ENCODE results near the gene KCNK2. TPM values are rescaled to one million over a fixed set of nuclear protein-coding genes. Genes with fewer than 3 reads are reported as not detected.

The KCNK2 gene
- total RNA-seq, 2 experiments from 2014 or later: not detected

DNA sequence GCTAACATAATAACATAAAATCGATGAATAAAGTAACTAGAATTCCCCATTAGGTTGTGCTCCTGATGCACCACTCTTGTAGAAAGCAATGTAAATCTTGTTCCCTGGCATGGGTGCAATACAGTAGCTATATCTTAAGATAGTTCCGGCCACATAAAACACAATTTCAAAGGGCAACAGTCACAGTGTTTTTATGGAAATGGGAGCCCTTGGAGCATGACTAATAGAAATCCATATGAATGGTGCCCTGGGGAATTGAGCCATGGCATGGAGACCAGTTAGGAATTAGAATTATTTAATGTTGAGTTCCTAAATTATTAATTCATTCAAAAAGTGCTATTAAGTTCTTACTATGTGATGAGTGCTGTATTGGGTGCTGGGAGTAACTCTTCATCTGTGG lies 118.7 kb downstream of the KCNK2 start:
- POLR2A ChIA-PET: no interaction called here
- CTCF ChIA-PET: no interaction called here
- Mint-ChIP-seq H3K4me1 (no peaks in the 10 kb centered on the region), H3K4me3 (no peak overlapping the region), H3K36me3 (ENCODE audit: low read depth) (no peaks in the 10 kb centered on the region), H3K9me3 (no peaks in the 10 kb centered on the region), H3K27ac (no peak overlapping the region), H3K27me3 (no peaks in the 10 kb centered on the region)
- DNase-seq: no peak

DNA sequence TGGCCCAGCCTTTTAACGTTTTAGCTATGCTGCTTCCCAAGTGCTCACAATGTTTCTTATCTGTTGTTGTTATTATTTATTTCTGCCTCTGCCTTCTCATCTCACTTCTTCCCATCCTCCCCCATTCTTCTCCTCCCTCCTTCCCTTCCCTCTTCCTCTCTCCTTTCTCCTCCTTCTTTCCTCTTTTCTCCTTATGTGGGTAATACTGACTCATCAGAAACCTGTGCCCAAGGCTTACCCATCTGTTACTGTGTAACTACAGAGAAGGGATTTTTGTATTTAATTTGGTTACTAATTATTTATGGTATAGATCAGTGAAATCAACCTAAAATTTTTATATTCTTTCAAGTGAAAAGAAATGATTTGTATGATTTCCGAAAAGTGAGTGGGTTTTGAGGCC lies 120.3 kb downstream of the KCNK2 start:
- no peaks in the 10 kb centered on the region for H3K9me3 Mint-ChIP-seq
- H3K27me3 Mint-ChIP-seq: no peaks in the 10 kb centered on the region
- H3K4me1 Mint-ChIP-seq: no peaks in the 10 kb centered on the region
- H3K36me3 Mint-ChIP-seq (ENCODE audit: low read depth): no peaks in the 10 kb centered on the region
- ChIA-PET POLR2A (no interaction called here), CTCF (no interaction called here)
- H3K4me3 Mint-ChIP-seq: no peak overlapping the region
- no peak for DNase-seq
- no peak overlapping the region for H3K27ac Mint-ChIP-seq

DNA sequence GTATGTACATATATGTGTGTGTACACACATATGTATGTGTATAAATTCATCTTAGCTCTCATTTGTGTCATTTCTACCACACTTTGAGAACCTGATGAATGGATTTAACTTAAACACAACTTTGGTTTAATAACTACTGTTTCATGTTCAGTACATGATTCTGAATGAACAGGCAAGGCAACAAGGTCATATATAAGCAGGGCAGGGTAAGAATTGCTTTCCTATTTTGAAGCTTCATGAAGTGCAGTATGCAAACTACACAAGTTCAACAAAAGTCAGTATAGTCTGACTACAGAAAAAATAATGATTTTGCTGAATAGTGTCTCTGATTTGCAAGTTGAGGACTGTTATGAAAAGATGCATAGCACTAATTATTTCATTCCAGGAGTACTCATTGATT lies 127.6 kb downstream of the KCNK2 start:
- no peaks in the 10 kb centered on the region for H3K27me3 Mint-ChIP-seq
- no peaks in the 10 kb centered on the region for H3K36me3 Mint-ChIP-seq (ENCODE audit: low read depth)
- CTCF ChIA-PET: no interaction called here

DNA sequence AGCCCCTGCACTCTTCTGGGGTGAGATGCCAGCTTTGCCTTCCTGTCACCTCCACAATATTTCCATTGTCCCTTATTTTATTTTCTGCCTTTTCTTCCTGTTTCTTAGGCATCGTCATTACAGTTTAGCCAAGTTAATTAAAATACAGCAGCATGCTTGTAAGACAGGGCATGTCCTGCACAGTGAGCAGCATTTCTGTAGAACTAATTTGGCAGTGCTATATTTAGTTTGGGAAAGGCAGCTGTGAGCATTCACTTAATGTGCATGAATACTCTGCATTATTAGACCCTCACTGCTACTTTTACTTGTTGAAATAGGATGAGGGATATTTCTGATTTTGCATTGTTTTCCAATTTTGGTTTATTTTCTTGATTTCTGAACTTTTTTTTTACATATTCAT lies 133.3 kb downstream of the KCNK2 start:
- Mint-ChIP-seq H3K9me3 (no peaks in the 10 kb centered on the region), H3K27me3 (no peaks in the 10 kb centered on the region), H3K36me3 (ENCODE audit: low read depth) (no peaks in the 10 kb centered on the region), H3K4me1 (no peaks in the 10 kb centered on the region), H3K27ac (no peak overlapping the region), H3K4me3 (no peak overlapping the region)
- POLR2A ChIA-PET: no interaction called here
- CTCF ChIA-PET: no interaction called here
- no peak for DNase-seq

More for the DNA sequence above, 127.6 kb downstream of the KCNK2 start:
- no peak for DNase-seq
- Mint-ChIP-seq H3K27ac (no peak overlapping the region), H3K9me3 (no peaks in the 10 kb centered on the region), H3K4me1 (no peaks in the 10 kb centered on the region), H3K4me3 (no peak overlapping the region)
- POLR2A ChIA-PET: no interaction called here

DNA sequence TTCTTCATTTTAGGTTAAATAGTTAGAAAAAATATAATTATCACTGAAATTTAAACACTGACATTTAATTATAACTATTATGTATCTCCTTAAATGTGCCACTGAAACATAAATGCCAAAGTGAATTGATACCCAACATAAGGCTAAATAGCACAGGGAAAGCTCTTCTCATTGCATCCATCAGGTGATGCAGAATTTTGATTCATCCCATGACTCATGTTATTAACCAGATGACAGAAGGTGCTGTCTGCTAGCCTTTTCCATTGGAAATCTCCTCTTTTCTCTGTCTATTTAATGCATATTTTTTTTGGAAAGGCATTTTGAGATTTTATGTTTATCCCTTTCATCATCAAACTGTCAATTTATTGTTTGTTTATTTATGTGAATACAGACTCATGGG lies 136.8 kb downstream of the KCNK2 start:
- H3K36me3 Mint-ChIP-seq (ENCODE audit: low read depth): no peaks in the 10 kb centered on the region
- H3K27me3 Mint-ChIP-seq: no peaks in the 10 kb centered on the region
- DNase-seq: no peak
- no peak overlapping the region for H3K4me3 Mint-ChIP-seq
- H3K27ac Mint-ChIP-seq: no peak overlapping the region
- POLR2A ChIA-PET: no interaction called here
- no peaks in the 10 kb centered on the region for H3K9me3 Mint-ChIP-seq
- no peaks in the 10 kb centered on the region for H3K4me1 Mint-ChIP-seq
- CTCF ChIA-PET: no interaction called here

DNA sequence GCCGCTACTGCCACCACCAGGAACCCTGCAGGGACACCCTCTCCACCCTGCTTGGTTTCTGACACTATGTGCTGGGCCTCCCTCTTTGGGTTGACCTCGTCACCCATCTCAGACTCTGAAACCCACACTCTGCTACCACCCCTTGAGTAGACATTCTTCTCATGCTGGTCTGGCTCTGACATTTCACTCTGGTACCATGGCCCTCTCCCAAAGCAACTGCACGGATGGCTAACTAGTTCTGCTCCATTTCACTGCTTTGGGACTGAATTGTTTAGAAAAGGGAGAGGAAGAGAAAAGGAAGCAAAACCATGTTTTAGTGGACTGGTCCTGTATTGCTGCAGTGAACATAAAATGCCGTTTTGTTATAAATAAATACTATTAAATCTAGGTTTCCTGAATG lies 137.8 kb downstream of the KCNK2 start:
- POLR2A ChIA-PET: no interaction called here
- CTCF ChIA-PET: no interaction called here
- no peaks in the 10 kb centered on the region for H3K4me1 Mint-ChIP-seq
- no peak overlapping the region for H3K4me3 Mint-ChIP-seq
- DNase-seq: no peak
- H3K36me3 Mint-ChIP-seq (ENCODE audit: low read depth): no peaks in the 10 kb centered on the region
- H3K27me3 Mint-ChIP-seq: no peaks in the 10 kb centered on the region
- no peaks in the 10 kb centered on the region for H3K9me3 Mint-ChIP-seq
- no peak overlapping the region for H3K27ac Mint-ChIP-seq

DNA sequence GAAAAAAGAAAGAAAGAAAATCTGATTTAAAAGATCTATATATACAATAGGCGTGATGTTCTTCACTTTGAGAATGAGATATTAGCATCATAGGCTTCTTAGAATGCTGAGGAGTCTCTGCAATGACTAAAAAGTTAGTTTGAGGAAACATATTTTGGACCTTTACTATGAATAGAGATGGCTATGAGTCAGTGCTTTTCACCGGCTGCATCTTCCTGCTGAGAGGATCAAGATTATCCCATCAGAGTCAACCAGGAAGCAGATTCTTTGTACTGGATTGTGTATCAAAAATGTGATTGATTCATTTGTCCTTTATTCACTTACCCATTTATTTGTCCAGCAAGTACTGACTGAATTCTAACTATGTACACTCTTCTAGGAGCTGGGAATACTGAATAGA lies 144.2 kb downstream of the KCNK2 start:
- H3K4me1 Mint-ChIP-seq: no peaks in the 10 kb centered on the region
- H3K27me3 Mint-ChIP-seq: no peaks in the 10 kb centered on the region
- no peaks in the 10 kb centered on the region for H3K9me3 Mint-ChIP-seq
- no peaks in the 10 kb centered on the region for H3K36me3 Mint-ChIP-seq (ENCODE audit: low read depth)
- no peak for DNase-seq
- H3K4me3 Mint-ChIP-seq: no peak overlapping the region
- ChIA-PET CTCF (no interaction called here), POLR2A (no interaction called here)
- no peak overlapping the region for H3K27ac Mint-ChIP-seq

DNA sequence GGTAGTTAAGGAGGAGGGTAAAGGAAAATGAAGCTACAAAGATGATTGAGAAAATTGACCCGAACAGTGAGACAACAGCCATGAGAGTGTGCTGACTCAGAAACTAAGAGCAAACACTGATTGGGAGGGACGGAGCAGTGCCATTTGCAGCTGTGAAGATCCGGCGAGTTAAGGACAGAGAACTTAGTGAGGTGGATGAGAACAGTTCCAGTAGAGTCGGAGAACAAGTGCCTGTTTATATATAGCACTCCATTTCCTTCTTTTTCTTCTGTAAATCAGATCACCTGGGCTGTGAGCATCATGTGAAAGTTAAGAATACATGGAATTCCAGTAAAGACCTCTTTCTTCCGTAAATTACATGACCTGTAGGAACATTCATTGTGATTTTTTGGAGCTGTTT lies 145.7 kb downstream of the KCNK2 start:
- H3K4me3 Mint-ChIP-seq: no peak overlapping the region
- ChIA-PET POLR2A (no interaction called here), CTCF (no interaction called here)
- H3K4me1 Mint-ChIP-seq: no peaks in the 10 kb centered on the region
- H3K27me3 Mint-ChIP-seq: no peaks in the 10 kb centered on the region
- no peak for DNase-seq
- no peaks in the 10 kb centered on the region for H3K36me3 Mint-ChIP-seq (ENCODE audit: low read depth)
- H3K27ac Mint-ChIP-seq: no peak overlapping the region
- no peaks in the 10 kb centered on the region for H3K9me3 Mint-ChIP-seq

DNA sequence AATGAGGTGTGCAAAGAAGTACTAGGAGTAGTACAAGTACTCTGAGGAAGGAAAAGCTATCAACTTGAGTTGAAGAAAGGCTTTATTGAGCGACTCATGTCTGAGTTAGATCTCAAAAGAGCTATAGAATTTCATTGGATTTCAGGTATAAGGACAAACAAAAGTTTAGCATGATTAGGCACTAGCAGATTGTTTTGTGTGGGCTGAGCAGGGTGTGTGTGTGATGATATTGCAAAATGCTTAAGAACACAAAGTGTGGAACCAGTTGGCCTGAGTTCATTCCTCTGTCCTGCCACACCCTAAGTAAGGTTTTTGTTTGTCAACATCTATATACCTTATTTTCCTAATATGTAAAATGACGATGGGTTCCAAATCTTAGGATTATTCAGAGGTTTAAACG lies 158.9 kb downstream of the KCNK2 start:
- ChIA-PET POLR2A (no interaction called here), CTCF (no interaction called here)
- H3K4me1 Mint-ChIP-seq: no peaks in the 10 kb centered on the region
- DNase-seq: no peak
- H3K27ac Mint-ChIP-seq: no peak overlapping the region
- H3K36me3 Mint-ChIP-seq (ENCODE audit: low read depth): no peaks in the 10 kb centered on the region
- H3K9me3 Mint-ChIP-seq: no peaks in the 10 kb centered on the region
- H3K4me3 Mint-ChIP-seq: no peak overlapping the region
- H3K27me3 Mint-ChIP-seq: no peaks in the 10 kb centered on the region

DNA sequence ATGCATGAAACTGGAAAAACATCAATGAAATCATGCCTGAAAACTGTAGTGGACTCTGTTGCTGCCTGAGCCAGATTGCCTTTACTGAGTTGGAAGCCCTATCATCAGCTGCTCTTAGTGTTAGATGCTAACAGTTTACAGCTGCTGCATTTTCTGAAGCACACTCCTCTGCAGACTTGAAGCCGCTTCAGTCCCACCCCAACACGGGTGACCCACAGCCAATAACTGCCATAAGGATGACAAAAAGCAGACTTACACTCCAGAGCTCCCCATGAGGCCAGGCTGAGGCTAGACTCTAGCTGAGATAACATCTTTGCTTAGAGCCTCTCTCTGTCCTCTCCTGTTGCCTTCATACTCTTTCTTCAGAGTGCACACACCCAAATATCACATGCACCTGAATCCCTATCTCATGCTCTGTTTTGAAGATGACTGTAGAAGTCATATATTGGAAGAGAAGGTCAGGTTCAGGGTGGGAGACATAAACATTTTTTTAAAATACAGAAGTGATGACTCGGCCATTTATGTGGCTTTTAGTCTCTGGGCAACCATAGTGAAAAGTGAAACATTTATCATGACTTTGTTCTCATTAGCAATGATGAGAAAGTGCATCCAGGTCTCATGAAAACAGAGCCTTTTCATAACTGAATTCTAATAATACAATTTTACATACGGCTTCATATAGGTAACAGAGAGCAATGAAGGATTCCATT lies 161.0 kb downstream of the KCNK2 start:
- CTCF ChIA-PET: interaction anchor here (0.9 kb wide), 1 partner anchor 9 kb away, joined by 3 read pairs; no protein-coding TSS in a partner anchor
- Mint-ChIP-seq H3K4me1 (no peaks in the 10 kb centered on the region), H3K4me3 (no peak overlapping the region), H3K36me3 (ENCODE audit: low read depth) (no peaks in the 10 kb centered on the region), H3K27ac (no peak overlapping the region), H3K27me3 (no peaks in the 10 kb centered on the region), H3K9me3 (no peaks in the 10 kb centered on the region)
- POLR2A ChIA-PET: no interaction called here
- no peak for DNase-seq

DNA sequence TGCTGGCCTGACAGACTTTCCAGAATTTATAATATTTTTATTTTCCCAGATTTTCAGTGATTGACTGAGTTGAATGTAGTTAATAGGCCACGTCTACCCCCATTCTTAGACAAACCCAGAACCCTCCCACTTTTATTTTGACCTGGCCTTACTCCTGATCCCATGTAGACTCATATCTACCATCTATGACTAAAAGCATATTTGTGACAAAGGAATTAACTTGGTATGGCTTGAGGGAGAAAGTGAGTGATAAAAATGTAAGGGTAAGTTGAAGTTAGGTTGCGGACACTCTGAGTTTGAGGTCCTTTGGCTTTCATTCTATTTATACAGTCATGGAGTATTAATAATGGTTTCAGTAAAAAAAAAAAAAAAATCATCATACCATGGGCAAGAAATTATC lies 168.4 kb downstream of the KCNK2 start:
- ChIA-PET POLR2A (no interaction called here), CTCF (no interaction called here)
- H3K4me1 Mint-ChIP-seq: no peaks in the 10 kb centered on the region
- no peak overlapping the region for H3K4me3 Mint-ChIP-seq
- no peak overlapping the region for H3K27ac Mint-ChIP-seq
- H3K9me3 Mint-ChIP-seq: no peaks in the 10 kb centered on the region
- no peak for DNase-seq
- H3K27me3 Mint-ChIP-seq: no peaks in the 10 kb centered on the region
- H3K36me3 Mint-ChIP-seq (ENCODE audit: low read depth): no peaks in the 10 kb centered on the region

DNA sequence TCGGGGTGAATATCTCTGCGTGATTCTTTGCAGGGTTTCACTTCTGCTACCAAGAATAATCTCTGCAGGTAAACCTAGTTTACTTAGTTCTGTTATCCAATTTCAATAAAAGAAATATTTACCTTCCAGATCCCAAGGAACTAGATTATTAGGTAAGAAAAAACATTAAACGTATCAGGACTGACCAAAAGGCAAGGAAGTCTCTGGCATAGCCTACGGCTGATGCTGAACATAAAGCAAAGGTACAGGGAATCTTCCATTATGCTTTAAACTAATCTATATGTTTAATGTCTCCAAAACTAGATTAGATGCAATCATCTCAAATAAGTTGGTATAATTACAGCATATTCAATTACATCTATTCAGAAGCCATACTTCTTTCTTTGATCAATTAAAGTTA lies 168.9 kb downstream of the KCNK2 start:
- H3K27ac Mint-ChIP-seq: no peak overlapping the region
- ChIA-PET POLR2A (no interaction called here), CTCF (no interaction called here)
- H3K27me3 Mint-ChIP-seq: no peaks in the 10 kb centered on the region
- no peaks in the 10 kb centered on the region for H3K9me3 Mint-ChIP-seq
- no peak overlapping the region for H3K4me3 Mint-ChIP-seq
- H3K36me3 Mint-ChIP-seq (ENCODE audit: low read depth): no peaks in the 10 kb centered on the region
- no peaks in the 10 kb centered on the region for H3K4me1 Mint-ChIP-seq
- DNase-seq: no peak

DNA sequence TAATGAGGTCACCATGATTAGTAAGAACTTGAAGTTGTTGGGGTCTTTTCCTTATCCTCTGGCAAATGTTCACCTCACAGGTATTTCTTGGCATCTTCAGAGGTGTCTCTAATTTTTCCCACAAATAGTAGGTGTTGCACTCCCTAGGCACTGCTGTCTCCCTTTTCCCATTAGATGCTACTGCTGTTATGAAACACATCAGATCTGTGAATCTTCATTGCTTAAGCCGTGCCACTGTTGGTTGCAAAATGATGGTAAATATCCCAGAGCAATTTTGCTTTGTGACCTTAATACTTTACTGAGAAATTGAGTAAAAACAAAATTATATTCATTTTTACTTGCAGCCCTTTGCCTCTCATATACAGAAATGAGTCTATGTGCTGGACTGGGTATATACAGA lies 169.6 kb downstream of the KCNK2 start:
- Mint-ChIP-seq H3K4me3 (no peak overlapping the region), H3K27ac (no peak overlapping the region), H3K36me3 (ENCODE audit: low read depth) (no peaks in the 10 kb centered on the region), H3K9me3 (no peaks in the 10 kb centered on the region), H3K27me3 (no peaks in the 10 kb centered on the region), H3K4me1 (no peaks in the 10 kb centered on the region)
- DNase-seq: no peak
- ChIA-PET CTCF (no interaction called here), POLR2A (no interaction called here)

DNA sequence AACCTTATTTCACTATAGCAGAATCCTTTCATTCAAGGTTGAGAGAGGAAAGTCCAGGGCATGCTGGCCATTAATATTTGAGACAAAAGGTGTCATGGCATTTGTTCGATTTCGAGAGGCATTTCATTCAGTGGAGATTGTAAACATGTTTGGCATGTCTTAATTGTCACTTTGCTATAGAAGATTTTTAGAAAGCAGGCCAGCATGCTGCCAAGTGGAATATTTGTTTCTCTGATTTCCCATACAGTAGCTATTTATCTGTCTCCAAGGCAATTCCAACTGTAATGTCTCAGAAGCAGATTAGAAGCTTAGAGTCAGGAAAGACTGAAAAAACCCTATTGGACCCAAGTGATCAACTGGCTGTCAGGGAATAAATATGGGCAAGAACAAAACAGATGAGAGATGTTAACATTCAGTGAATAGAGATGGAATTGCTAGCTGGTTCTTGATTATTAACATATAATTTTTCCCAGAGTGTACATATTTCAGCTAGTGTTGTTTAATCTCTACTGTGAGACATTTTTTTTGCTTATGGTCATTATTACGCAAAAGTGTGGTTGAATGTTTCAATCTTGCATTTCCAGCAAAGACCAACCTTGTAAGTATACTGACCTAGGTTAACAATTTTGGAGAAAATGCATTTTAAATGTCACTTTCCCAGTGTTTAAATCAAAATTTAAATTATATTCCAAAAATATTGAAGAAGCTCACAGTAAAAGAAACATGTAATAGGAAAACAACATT lies 174.6 kb downstream of the KCNK2 start:
- H3K4me1 Mint-ChIP-seq: no peaks in the 10 kb centered on the region
- H3K4me3 Mint-ChIP-seq: no peak overlapping the region
- CTCF ChIA-PET: no interaction called here
- peaks cover 4% of the 10 kb centered on the region for H3K9me3 Mint-ChIP-seq
- H3K36me3 Mint-ChIP-seq (ENCODE audit: low read depth): no peaks in the 10 kb centered on the region
- H3K27me3 Mint-ChIP-seq: no peaks in the 10 kb centered on the region
- POLR2A ChIA-PET: no interaction called here
- H3K27ac Mint-ChIP-seq: no peak overlapping the region
- no peak for DNase-seq
